Stimulated activated naive CD4-positive, alpha-beta T cell (primary cell): Measurements from ENCODE around the gene POU2AF2.
"Not testable (repeated sequence)": the region's sequence is repeated elsewhere in the genome, so short reads cannot be mapped to it uniquely, and the experiment has no call there.

Experiments
- DNase-seq, 6 experiments: peaks; one replicate each; lab custom pipeline; 2025; lab: John Stamatoyannopoulos, UW

Gene POU2AF2

DNA sequence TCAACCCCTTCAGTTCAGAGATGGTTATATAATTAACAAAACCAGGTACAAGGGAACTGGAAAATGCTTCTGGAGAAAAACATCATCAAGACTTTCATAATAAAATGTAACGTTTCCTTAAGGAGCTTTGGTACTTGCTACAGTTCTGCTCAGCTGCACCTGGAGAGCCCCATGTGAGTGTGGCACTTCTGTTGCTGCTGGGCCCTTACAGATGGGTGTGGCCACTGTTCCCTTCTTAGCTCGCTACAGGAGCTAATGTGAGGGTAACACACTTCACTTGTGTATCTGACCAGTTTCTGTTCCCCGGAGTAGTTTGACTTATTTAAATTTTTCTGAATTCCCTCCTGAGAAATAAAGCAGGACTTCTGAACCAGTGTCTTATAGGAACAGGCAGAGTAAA, 56.8 kb downstream of the POU2AF2 start:
- no peak for DNase-seq

DNA sequence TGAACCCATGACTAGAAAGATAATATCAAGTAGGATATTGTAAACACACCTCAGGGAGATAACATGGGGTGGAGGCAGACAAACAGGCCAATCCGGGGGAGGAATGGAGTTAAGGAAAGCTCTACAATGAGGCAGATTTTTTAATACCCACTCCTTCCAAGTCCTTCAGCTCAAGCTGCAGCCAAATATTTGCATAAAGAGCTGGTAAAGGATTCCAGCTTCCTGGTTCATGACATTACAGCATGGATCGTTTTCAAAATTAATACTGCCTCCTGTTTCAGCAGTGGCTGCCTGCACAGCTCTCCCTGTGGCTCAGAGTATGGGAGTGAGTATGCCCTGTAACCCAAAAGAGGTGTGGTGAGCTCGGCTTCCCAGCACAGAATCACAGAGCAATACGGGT, 57.9 kb downstream of the POU2AF2 start:
- DNase-seq: no peak

GRCh38 chr11:111305162-111305802, 59.8 kb downstream of the POU2AF2 start:
- DNase-seq: no peak

- no peak for DNase-seq
Measured at GRCh38 chr11:111305876-111306275, 60.4 kb downstream of the POU2AF2 start.

- no peak for DNase-seq
Measured at GRCh38 chr11:111306321-111306720, 60.8 kb downstream of the POU2AF2 start.

GRCh38 chr11:111307472-111308108, 62.1 kb downstream of the POU2AF2 start:
- DNase-seq: no peak

DNA sequence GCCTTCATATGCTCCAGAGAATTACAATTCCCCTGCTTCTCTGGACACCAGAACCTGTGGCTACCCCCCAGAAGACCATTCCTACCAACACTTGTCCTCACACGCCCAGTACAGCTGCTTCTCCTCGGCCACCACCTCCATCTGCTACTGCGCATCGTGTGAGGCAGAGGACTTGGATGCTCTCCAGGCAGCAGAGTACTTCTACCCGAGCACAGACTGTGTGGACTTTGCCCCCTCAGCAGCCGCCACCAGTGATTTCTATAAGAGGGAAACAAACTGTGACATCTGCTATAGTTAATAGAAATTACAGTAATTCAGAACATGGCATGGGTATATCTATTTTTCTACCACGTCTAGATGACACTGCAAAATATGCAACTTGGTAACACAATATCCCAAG, 62.6 kb downstream of the POU2AF2 start:
- DNase-seq: no peak

GRCh38 chr11:111309215-111309915, 63.8 kb downstream of the POU2AF2 start:
- no peak for DNase-seq

GRCh38 chr11:111310088-111310487, 64.6 kb downstream of the POU2AF2 start:
- no peak for DNase-seq

DNA sequence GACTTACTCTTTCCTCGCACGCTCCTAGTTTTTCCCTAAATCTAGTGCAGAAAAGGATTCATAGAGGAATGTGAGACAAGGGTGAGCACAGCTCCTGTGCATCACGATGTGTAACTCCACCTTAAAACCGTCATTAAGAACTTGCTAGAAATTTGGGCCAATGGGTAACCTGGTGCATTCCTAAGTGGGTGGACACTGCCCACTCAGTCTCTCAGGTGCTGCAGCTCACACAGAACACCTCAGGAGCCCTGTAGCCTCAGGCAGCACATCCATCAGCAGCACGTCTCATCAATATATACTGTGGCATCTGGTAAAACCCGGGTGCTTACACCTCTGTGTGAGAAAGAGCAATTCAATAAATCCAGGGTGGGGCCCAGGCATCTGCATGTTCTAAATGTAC, 65.2 kb downstream of the POU2AF2 start:
- DNase-seq: no peak

DNA sequence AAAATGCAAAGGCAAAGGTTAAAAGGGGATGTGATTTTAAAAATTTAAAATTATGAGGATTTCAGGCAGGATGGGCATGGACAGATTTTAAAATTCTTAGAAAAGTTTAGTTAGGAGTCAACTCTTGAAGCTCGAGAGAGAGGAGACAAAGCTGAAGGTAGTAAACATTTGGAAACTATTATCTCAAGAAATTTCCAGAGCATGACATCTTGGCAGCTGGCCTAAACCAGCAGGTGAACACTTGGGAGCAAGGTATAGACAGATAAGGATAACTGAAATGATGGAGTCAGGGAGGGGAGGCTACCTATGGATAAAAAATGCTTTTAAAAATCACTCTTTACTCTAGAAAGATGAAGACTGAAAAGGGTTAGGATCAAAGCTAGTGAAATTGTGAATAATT, 66.6 kb downstream of the POU2AF2 start:
- no peak for DNase-seq

DNA sequence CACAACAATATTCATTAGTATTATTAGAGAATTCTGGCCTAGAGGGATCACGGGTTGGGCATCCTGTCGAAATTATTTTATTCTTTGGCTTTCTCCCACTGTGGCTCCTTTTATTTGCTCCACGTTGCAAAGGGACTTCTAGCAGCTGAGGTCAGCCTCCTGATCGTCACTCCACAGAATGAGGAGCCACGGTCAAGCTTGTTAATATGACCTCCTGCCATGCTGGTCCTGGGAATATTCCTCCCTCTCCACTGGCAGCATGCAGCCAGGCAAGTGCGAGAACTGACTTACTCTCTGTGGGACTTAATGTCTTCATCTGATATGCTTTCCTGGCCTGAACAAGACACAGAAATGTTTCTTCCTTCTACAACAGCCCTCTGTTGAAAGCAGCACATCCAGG, 73.8 kb downstream of the POU2AF2 start:
- no peak for DNase-seq

- not testable (repeated sequence) for DNase-seq
Measured at GRCh38 chr11:111320199-111320598, 74.7 kb downstream of the POU2AF2 start.

DNA sequence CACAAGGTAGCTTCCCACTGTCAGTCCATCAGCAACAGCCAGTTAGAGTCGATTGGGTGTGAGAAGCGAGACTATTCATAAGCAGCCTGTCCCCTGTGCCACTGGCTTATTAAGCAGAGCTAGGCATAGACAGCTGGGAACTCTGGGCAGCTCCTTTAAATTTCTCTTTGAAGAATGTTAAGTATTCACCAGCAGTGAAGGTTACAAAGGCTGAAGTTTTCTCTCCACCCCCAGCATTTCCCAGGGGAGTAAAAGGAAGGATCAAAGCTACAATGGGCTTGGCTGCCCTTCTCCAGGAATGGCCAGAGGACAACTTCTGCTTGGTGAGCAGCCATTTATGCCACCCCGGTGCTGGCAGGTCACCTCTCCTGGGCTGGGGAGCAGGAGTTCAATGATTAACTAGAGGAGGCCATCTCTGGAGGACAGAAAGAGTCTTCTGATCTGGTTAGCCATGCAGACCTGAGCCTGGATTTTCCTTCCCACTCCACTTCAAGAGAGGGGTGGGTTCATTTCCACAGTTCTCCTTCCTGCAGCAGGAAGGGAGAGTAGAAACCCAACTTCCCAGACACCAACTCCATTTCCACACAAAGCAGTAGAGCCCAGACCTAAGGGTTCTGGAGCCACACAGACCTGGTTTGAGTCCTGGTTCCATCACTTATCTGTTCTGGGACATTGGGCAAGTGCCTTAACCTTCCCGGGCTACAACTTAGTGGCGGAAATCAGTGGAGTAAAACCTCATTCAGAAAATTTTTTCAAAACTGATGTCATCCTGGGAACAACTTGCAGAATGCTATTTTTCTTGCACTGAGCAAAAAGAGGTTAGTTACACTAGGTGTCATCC, 75.4 kb downstream of the POU2AF2 start:
- no peak for DNase-seq

GRCh38 chr11:111322534-111322933, 77.0 kb downstream of the POU2AF2 start:
- DNase-seq: no peak

DNA sequence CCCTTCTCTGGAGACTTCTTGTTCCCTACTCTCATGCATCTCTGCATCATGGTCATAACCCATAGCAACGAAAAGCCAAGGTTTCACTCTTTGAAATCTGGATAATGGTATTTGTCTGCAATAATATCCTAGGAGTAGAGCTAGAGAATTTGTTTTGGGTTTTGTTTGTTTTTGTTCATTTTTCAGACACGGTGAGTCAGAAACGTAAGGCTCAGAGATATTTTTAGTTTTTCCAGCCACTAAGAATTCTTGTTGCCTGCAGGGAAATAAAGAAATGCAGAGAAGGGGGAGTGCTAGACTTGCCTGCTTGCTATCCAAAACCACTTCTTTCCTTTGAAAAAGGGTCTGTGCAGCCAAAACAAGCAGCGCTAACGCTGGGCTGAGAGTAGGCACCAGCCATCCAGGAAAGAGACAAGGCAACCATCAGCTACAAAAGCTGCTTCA, 78.8 kb downstream of the POU2AF2 start:
- no peak for DNase-seq

DNA sequence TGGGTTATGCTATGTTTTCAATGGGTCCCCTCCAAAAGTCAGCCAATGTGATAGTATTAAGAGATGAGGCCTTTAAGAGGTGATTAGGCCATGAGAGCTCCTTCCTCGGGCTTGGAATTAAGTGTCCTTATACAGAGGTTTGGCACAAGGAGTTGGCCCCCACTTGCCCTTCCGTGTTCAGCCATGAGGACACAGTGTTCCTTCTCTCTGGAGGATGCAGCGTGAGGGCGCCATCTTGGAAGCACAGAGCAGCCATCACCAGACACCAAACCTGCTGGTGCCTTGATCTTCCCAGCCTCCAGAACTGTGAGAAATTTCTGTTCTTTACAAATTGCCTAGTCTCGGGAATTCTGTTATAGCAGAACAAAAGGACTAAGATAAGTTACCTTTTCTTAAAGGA, 79.7 kb downstream of the POU2AF2 start:
- DNase-seq: no peak

DNA sequence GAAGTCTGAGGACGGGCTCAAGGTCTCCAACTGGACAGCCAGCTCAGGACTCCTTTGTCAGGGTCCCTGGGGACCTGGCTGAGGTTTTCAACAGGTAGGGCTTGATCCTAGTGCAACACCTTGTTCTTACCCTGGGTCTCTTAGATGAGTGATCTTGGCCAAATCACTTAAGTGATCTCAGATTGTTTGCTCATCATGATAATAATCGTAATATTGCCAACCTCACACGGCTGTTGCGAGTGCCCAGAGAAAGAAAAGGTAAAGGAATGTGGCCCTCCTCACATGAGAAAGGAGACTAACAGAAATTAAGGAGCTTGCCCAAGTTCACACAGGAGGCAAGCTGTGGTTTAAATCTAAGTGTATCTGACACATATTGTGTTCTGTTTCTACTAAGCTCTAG, 81.3 kb downstream of the POU2AF2 start:
- DNase-seq: no peak

DNA sequence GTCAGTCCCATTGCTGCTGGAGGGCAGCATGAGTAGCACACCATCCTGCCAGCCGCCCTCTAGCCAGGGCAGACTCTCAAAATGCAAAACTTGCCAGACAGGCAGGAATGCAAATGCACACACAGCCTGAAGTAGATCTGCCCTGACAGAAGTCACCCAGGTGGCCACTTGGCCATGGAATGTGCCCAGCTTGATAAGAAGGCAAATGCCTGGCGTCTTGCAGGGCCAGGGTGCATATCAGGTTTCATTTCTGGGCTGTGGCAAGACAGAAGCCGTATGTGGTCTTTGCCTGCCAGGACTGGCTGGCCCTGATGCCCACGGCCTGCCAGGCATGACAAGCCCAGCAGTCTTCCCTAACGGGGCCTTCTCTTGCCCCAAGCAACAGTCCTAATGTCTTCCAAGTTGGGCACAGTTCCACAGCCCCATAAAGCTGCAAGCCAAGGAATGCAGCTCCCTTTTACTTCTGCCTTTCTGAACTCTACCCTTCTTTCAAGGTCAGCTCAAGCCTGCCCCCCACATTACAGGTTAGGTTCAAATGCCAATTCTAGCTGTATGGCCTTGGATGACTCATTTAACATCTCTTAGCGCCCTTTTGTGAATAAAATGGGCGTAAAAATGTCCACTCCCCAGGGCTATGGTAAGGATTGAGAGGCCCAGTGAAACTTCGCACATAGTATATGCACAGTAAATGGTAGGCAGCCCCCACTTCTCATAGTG, 82.5 kb downstream of the POU2AF2 start:
- no peak for DNase-seq

GRCh38 chr11:111329306-111330204, 84.0 kb downstream of the POU2AF2 start:
- no peak for DNase-seq
